Natural killer cell (primary cell): ENCODE measurements around the gene RHEX. TPM values are rescaled to one million over a fixed set of nuclear protein-coding genes. Genes with fewer than 3 reads are reported as not detected.
"Not testable (repeated sequence)": the region's sequence is repeated elsewhere in the genome, so short reads cannot be mapped to it uniquely, and the experiment has no call there.

Experiments used
- ATAC-seq, 3 donors: fragments of 150-1000 bp in 2 of 3; fragments of 200-7000 bp in 1 of 3; cut with Tn5 transposase; 1 replicate in 1 of 3; 2 replicates in 2 of 3; pipeline ENCODE4 v1.10.0; 2021; ENCODE audit warnings: mild to moderate bottlenecking in 2 of 3, moderate library complexity in 2 of 3
- DNase-seq, 2 donors: peaks; one replicate each; pipeline versions ENCODE4 v3.0.0 to v3.0.0-alpha.2; 2013 to 2021; ENCODE audit warnings: mixed read lengths in 1 of 2
- H3K27ac ChIP-seq: one replicate; pipeline ENCODE4 v1.5.1; 2013; ENCODE audit warnings: mild to moderate bottlenecking, low read length
- H3K27me3 ChIP-seq: one replicate; pipeline ENCODE4 v1.6.1; 2013; ENCODE audit warnings: low read length; ENCODE audit not compliant: control insufficient read depth, insufficient read depth
- H3K36me3 ChIP-seq: one replicate; pipeline ENCODE4 v1.6.1; 2013; ENCODE audit warnings: low read length; ENCODE audit not compliant: control insufficient read depth, insufficient read depth
- H3K4me1 ChIP-seq: one replicate; pipeline ENCODE4 v1.6.1; 2013; ENCODE audit warnings: low read length; ENCODE audit not compliant: control insufficient read depth, insufficient read depth
- H3K4me3 ChIP-seq: one replicate; pipeline ENCODE4 v1.5.1; 2013; ENCODE audit warnings: low read length
- H3K9me3 ChIP-seq: one replicate; pipeline ENCODE4 v1.6.1; 2013; ENCODE audit warnings: low read length; ENCODE audit not compliant: control insufficient read depth, insufficient read depth
- H3K27ac Mint-ChIP-seq, 2 donors: one replicate each; pipeline ENCODE4 v1.8.0; 2022; ENCODE audit warnings: mild to moderate bottlenecking in 2 of 2, mixed read lengths in 2 of 2, moderate library complexity in 1 of 2
- H3K27me3 Mint-ChIP-seq, 2 donors: one replicate each; pipeline ENCODE4 v1.8.0; 2022; ENCODE audit warnings: low read depth in 2 of 2, mixed read lengths in 2 of 2
- H3K36me3 Mint-ChIP-seq: one replicate; pipeline ENCODE4 v1.8.0; 2022; ENCODE audit warnings: mixed read lengths
- H3K4me1 Mint-ChIP-seq, 2 donors: one replicate each; pipeline ENCODE4 v1.8.0; 2022; ENCODE audit warnings: mixed read lengths in 2 of 2
- H3K4me3 Mint-ChIP-seq: one replicate; pipeline ENCODE4 v1.8.0; 2022; ENCODE audit warnings: mild to moderate bottlenecking, moderate library complexity, mixed read lengths
- H3K9me3 Mint-ChIP-seq, 2 donors: one replicate each; pipeline ENCODE4 v1.8.0; 2022; ENCODE audit warnings: mixed read lengths in 2 of 2
- CTCF ChIP-seq: fragments of 200-600 bp; IDR thresholded peaks from one replicate; pipeline ENCODE4 v1.8.0; 2022; ENCODE audit warnings: antibody characterized with exemption
- WGBS: methylation state at CpG from one replicate; pipeline ENCODE4 v1.1.7; 2013; ENCODE audit warnings: missing lambda C conversion rate; ENCODE audit not compliant: insufficient coverage; 5-methylcytosine and 5-hydroxymethylcytosine counted together
- intact Hi-C: fragments of 100-400 bp; cut with micrococcal nuclease; formaldehyde crosslinking; loops from one replicate; pipeline ENCODE4 v1.14.2; 2022
- total RNA-seq, 4 donors: library from RNA; stranded (reverse); fragments of 120-200 nt in 1 of 4; gene quantifications; one replicate each; pipeline versions ENCODE4 v1.2.3 to v1.2.4, GENCODE V29; 2013 to 2022

Gene RHEX
- 10 to 100 TPM in 1 of 3 donors, under 1 TPM in 1, not detected in 1; 0.24 to 21.3 TPM for total RNA-seq
- total RNA-seq (2013), result 1.6 TPM

GRCh38 chr1:206052919-206053610 is at the start of gene RHEX:
Gene RHEX (plus strand): TSS chr1:206053173. CDS start chr1:206097829, 44,656 bp downstream.
- Histone ChIP-seq H3K27ac (peak within 1 kb of the TSS; percentile 61), H3K4me1 (peaks cover 21% of the 10 kb centered on the region)
- H3K9me3 Mint-ChIP-seq, H3K36me3 Mint-ChIP-seq, H3K36me3 ChIP-seq, intact Hi-C loops, H3K27me3 Mint-ChIP-seq, H3K27ac Mint-ChIP-seq, DNase-seq, H3K9me3 ChIP-seq, H3K27me3 ChIP-seq, ATAC-seq, H3K4me3 ChIP-seq, H3K4me3 Mint-ChIP-seq: not testable (repeated sequence)
- WGBS, result 81% methylated on average over 17 of the region's 17 CpGs
- H3K4me1 Mint-ChIP-seq, result peaks cover 10 to 11% of the 10 kb centered on the region in 2 donors

GRCh38 chr1:206003854-206004800 is 48.8 kb upstream of the RHEX start:
- Mint-ChIP-seq H3K27me3 (no peaks in the 10 kb centered on the region), H3K4me3 (no peak overlapping the region), H3K36me3 (no peaks in the 10 kb centered on the region), H3K9me3 (no peaks in the 10 kb centered on the region), H3K4me1 (no peaks in the 10 kb centered on the region), H3K27ac (no peak overlapping the region)
- Histone ChIP-seq H3K4me3 (no peak overlapping the region), H3K4me1 (peaks cover 4% of the 10 kb centered on the region), H3K27ac (no peak overlapping the region), H3K36me3 (no peaks in the 10 kb centered on the region), H3K9me3 (no peaks in the 10 kb centered on the region), H3K27me3 (no peaks in the 10 kb centered on the region)
- DNase-seq, result no peak
- no peak for TF ChIP-seq CTCF
- no peak for ATAC-seq
- 96% methylated on average over 7 of the region's 7 CpGs for WGBS
- intact Hi-C loops, result no loop called here

- WGBS, result 89% methylated on average over 12 of the region's 12 CpGs
- ATAC-seq, result no peak
- Mint-ChIP-seq H3K4me3 (no peak overlapping the region), H3K36me3 (no peaks in the 10 kb centered on the region), H3K27ac (no peak overlapping the region), H3K27me3 (no peaks in the 10 kb centered on the region), H3K9me3 (no peaks in the 10 kb centered on the region), H3K4me1 (no peaks in the 10 kb centered on the region)
- no peaks in the 10 kb centered on the region for H3K9me3 ChIP-seq
- peaks cover 4% of the 10 kb centered on the region for H3K4me1 ChIP-seq
- no peaks in the 10 kb centered on the region for H3K36me3 ChIP-seq
- DNase-seq, result no peak
- no peaks in the 10 kb centered on the region for H3K27me3 ChIP-seq
- no peak for TF ChIP-seq CTCF
- H3K27ac ChIP-seq, result no peak overlapping the region
- H3K4me3 ChIP-seq, result no peak overlapping the region
- intact Hi-C loops, result no loop called here
These were observed 48.1 kb upstream of the RHEX start for GRCh38 chr1:206004826-206005225.

GRCh38 chr1:206005234-206005633 is 47.7 kb upstream of the RHEX start:
- no peak overlapping the region for H3K27ac Mint-ChIP-seq
- Histone ChIP-seq H3K4me1 (peaks cover 4% of the 10 kb centered on the region), H3K9me3 (no peaks in the 10 kb centered on the region), H3K4me3 (no peak overlapping the region), H3K27me3 (no peaks in the 10 kb centered on the region), H3K36me3 (no peaks in the 10 kb centered on the region), H3K27ac (no peak overlapping the region)
- TF ChIP-seq CTCF, result no peak
- 96% methylated on average over 7 of the region's 7 CpGs for WGBS
- H3K36me3 Mint-ChIP-seq, result no peaks in the 10 kb centered on the region
- no peaks in the 10 kb centered on the region for H3K9me3 Mint-ChIP-seq
- ATAC-seq (no peak), DNase-seq (no peak)
- no peaks in the 10 kb centered on the region for H3K4me1 Mint-ChIP-seq
- no peak overlapping the region for H3K4me3 Mint-ChIP-seq
- H3K27me3 Mint-ChIP-seq, result no peaks in the 10 kb centered on the region
- intact Hi-C loops, result no loop called here
